GM12864 (cell line): ENCODE data around the gene ADCK1.

ENCODE experiments used
- DNase-seq: peaks from one replicate; pipeline ENCODE4 v3.0.0-alpha.2; 2011; ENCODE audit warnings: low read depth
- H3K4me3 ChIP-seq: 2 replicates; pipeline ENCODE4 v1.5.1; 2011; ENCODE audit warnings: mild to moderate bottlenecking, low read depth, low read length, control low read depth
- CTCF ChIP-seq: IDR thresholded peaks from 2 replicates; pipeline ENCODE4 v1.5.1; 2011; ENCODE audit warnings: low read depth, mild to moderate bottlenecking, moderate library complexity, low read length, control low read depth, inconsistent platforms; ENCODE audit errors: missing control alignments

The ADCK1 gene

DNA sequence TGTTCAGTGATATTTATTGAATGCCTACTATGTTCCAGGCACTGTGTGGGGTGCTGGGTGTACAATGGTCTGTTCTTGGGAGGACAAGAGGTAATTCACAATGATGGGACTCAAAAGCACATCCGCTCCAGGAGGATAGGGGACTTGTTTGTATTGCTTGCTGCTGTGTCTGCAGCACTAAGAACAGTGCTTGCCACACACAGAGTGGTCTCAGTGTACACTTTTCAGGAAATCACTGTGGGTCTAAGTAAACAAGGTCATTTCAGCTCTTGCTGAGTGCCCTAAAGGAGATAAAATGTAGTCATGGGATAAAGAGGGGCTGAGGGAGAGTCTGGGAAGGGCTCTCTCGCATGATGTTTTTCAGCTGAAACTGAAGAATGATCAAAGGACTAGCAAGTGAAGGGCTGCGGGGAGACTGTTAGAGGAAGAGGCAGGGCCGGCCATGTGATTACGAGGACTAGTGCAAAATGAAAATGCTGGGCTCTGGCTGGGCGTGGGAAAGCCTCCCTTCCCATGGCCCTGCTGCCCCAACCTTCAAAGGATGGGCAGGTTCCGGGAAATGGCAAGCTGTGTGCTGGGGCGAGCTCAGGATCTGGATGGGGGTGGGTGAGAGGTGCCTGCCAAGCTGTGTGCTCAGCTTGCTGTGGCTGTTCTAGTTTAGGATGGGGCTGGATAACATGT is 39.1 kb downstream of the ADCK1 start:
- no peak for TF ChIP-seq CTCF
- DNase-seq, result no peak
- H3K4me3 ChIP-seq, result no peak overlapping the region

DNA sequence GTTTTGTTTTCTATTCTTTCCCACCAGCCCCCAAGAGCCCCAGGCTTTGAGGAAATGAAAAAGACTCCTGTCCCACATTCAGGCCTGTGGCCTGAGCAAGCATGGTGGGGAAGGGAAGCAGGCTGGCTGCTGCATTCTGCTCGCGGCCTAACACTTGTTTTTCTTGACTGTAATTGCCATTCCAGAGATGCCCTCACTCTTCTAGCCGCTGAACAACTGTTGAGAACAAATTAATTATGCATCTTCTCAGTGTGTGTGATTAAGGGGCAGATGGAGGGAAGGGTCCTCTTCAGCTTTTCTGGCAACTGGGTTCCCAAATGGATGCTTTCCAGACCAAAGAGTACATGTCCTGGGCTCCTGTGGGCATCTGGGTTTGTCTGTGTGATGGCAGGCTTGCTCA is 43.3 kb downstream of the ADCK1 start:
- DNase-seq, result no peak
- no peak for TF ChIP-seq CTCF
- no peak overlapping the region for H3K4me3 ChIP-seq

DNA sequence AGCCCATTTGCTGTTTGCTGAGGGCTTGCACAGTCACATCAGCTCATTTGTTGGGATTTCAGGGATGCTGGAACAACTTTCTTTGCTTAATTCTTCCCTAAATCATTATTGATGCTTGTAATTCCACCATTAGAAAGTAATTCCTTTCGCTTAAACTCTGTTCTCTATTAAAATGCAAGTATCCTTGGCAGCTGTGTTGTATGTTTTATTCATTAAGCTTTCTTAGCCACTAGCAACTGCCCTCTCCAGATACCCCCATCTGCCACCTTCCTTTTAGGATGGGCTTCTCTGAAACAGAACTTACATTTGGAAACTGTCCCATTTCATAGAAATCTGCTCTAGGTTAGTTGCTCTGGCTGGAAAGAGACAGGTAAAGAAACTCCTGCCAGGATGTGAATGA is 43.7 kb downstream of the ADCK1 start:
- TF ChIP-seq CTCF, result no peak

DNA sequence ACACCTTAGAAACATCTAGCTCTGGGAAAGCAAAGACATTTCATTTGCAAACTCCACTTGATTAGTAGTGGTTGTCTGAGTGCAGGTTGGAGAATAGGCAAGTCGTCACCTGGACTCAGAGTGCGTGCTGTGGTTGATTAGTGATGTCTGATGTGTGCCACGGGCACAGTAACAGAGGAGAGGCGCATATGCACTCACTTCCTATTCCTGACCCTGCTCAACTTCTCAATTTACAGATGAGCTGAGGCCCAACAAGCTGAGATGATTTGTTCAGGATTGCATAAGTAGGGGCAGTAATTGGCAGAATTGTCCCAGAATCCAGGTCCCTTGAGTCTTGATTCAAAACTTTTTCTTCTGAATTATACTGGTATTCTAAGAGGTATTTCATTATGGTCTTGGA is 44.9 kb downstream of the ADCK1 start:
- no peak for TF ChIP-seq CTCF
- no peak overlapping the region for H3K4me3 ChIP-seq
- no peak for DNase-seq

More for the DNA sequence above, 43.7 kb downstream of the ADCK1 start:
- no peak for DNase-seq
- H3K4me3 ChIP-seq, result no peak overlapping the region

GRCh38 chr14:77848031-77848430 is 48.1 kb downstream of the ADCK1 start:
- no peak overlapping the region for H3K4me3 ChIP-seq
- TF ChIP-seq CTCF, result no peak
- no peak for DNase-seq

DNA sequence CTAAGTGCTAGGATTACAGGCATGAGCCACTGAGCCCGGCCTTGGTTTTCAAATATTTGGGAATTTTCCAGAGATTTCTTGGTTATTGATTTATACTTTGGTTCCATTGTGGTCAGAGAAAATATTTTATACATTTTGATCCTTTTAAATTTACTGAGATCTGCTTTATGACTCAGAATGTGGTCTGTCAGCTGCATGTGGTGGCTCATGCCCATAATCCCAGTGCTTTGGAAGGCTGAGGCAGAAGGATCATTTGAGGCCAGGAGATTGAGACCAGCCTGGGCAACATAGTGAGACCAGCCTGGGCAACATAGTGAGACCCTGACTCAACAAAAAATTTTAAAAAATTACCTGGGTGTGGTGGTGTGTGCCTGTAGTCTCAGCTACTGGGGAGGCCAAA is 49.8 kb downstream of the ADCK1 start:
- H3K4me3 ChIP-seq, result no peak overlapping the region
- TF ChIP-seq CTCF, result no peak
- no peak for DNase-seq

DNA sequence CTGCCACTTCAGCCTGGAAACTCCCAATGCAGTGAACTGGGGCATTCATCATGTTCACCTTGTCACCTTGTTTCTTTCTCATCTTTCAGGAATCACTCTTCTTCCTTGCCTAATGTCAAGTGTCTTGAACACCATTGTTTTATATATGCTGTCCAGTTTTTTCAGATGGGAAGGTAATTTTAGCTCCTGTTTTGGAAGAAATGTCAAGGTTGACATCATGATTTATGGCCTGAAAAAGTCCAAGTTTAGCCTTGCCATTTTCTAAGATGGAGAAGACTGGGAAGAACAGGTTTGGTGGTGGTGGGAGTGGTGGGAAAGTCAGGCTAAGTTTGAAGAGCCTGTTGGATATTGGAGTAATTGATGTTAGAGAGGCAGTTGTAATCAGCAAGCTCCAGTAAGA is 54.0 kb downstream of the ADCK1 start:
- no peak overlapping the region for H3K4me3 ChIP-seq
- TF ChIP-seq CTCF, result no peak

More for the DNA sequence above, 54.0 kb downstream of the ADCK1 start:
- DNase-seq, result no peak
